Effector CD4-positive, alpha-beta T cell (primary cell): ENCODE data around the gene HCFC1.

Experiments
- DNase-seq: peaks from one replicate; pipeline ENCODE4 v3.0.0-alpha.2; 2020

HCFC1 gene

DNA sequence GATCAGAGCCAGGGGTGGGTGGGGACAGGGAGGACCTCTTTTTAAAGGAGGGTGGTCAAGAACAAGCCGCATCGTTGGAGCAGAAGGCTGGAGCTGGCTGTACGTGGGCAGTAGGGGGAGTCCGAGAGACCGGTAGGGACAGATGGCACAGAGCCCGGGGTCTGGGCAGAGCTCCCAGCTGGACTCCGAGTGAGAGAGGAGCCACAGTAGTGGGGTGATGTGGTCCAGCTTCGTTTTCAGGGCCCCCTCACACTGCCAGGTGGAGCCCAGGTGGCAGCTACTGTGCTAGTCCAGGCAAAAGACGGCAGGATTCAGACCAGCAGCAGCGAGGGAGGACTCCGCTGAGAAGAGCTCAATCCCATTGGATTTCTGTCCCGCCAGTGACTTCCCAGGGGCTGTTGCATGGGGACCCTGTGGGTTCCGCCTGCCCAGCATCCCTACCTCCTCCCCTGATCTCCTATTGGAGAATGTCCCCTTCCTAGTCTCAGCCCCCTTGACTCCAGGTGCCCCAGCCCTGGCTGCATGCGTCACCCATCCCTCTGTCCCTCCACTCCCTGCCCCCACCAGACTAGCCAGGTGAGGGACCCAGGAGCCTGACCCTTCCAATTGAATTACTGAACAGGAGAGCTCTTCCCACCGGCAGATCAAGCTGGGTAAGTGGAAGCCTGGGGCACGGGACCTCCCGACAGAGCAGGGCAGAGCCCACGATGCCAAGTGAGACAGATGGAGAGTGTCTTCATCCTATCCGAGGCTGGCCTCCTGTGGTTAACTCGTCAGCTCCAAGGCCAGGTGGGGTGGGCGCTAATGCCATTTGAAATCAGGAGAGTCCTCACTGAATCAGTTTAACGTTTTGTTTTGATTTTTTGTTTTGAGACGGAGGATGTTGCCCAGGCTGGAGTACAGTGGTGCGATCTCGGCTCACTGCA, 48.4 kb downstream of the HCFC1 start:
- DNase-seq = no peak

DNA sequence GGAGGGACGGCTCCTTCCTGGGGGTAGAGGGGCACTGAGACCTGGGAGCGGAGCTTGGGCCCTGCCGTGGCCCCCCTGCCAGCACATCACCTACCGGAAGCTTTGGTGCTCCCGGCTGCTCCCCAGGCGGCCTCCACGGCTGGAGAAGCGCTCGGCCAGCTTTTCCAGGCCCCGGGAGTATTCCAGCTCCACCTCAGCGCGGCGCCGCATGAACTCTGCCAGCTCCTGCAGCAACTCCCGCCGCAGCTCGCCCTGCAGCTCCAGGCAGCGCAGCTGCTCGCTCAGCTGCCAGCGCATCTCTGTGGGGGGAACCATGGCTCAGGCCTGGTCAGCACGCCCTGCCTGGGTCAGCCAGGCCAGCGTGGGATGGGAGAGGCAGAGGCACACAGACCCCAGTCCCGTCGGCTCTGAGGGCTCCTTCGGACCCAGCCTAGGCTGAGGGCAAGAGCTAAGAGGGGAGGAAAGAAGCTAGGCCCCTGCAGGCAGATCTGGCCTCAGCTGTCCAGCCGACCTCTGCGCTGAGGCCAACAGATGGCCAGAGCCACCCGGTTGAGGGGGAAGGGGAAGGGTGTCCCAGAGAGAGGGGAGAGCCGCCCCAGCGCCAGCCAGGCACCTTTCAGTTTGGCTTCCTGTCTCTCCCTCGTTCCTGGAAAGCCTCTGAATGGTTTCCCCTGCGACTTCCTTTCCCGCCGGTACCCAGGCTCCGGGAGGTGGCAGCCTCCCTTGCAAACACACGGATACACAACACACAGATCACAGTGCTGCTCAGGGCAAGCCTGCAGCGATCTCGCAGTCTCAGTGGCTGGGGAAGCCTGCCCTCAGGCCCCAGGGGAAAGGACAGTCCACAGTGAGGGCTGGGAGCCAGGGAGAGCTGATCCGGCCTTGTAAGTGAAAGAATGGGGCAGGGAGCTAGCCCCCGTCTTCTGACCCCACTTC, 49.8 kb downstream of the HCFC1 start:
- no peak for DNase-seq

DNA sequence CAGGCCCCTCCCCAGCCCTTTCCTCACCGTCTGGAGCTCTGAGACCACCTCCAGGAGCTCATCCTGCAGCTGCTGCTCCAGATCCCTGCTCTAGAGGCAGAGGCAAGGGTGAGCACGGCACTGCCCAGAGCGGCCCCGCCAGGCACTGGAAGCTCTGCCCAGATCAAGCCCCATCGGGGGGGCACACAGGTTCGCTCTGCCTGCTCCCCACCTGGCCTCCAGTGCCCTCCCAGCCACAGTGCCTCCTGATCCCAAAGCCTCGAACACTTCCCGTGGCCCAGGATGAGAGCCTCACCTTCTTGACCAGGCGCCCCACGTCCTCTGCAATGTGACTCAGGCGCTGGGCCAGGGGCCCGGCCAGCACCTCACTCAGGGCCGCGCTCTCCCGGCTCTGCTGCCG, 50.5 kb downstream of the HCFC1 start:
- DNase-seq = no peak

DNA sequence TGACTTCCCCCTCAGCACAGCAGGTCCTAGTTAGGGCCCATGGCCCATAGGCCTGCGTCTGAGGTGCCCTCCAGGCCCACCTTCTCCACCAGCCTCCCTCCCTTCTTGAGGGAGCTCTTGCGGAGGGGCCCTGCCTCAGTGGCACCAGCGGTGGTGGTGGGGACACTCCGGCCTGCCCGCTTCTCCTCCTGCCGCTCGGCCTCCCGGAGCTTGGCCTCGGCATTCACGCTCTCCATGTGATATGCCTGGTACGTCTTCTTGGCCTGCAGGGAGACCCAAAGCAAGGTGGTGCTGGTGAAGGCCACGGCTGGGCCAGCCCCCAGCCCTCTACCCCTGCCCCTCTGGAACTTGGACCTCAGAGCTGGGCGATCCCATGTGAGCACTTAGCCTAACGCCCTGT, 51.1 kb downstream of the HCFC1 start:
- no peak for DNase-seq

DNA sequence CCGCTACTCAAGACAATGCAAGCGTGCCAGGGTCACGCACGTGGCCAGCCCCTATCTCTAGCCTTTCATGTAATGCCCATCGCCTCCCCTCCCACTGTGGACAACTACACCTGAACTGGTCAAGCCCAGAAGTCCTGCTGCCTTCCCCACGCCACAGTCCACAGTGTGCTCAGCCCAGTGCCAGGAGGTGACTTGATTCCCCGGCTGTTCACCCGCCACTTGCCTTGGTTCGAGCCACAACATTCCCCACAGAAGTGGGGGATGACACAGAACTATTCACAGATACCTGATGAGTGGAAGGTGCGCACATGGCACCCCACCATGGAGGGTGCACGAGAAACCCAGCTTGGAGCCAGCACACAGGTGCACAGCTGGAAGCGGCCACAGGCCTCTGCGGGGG, 52.3 kb downstream of the HCFC1 start:
- no peak for DNase-seq

DNA sequence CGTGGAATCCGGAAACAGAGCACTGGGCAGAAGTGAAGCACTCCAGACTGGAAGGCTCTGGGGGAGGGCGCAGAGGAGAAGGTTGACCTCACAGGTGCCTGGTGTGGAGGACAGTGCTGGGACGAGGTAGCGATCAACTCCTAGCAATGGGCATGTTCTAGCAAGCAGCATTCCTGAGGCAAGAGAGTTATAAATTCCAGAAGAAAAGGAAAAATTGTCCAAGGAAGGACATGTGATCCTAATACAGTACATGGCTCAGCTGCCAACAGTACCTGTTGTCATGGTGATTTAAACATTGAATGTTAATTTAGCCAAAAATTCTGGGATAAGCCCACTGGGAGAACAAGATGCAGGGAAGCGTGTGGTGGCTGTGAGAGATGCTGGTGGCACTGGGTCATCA, 53.7 kb downstream of the HCFC1 start:
- DNase-seq = no peak

DNA sequence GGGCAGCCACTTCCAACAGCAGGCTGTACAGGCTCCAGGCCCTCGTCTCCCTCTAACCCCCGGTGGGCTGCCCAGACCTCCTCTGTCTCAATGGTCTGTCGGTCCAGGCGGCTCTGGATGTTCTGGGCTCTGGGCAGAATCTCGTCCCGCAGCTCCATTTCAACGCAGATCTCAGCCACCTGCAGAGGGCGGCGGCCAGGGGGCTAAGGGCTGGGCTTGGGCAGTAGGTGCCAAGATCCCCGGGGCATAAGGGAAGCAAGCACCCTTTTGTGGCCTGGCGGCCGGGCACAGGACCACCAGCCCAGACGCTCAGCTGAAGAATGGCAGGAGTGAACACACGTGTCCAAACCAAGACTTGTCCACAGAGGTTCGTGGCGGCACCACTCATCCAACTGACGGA, 57.9 kb downstream of the HCFC1 start:
- no peak for DNase-seq

DNA sequence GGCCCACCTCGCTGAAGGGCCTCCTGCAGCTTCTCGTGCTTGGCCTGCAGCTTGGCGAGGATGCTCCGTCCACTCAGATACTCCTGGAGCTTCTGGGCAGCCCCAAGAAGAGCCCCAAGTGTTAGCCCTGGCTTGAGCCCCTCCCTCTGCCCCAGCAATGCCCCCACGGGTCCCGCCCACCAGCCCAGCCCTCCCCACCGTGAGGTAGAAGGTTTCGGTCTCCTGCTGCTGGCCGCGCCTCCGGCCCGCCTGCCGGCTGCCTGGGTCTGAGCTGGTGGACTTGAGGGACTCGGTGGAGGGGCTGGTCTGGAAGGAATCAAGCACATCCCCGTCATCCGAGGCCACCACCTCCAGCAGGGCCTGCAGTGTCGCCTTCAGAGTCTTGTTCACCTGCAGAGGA, 58.4 kb downstream of the HCFC1 start:
- DNase-seq = no peak

DNA sequence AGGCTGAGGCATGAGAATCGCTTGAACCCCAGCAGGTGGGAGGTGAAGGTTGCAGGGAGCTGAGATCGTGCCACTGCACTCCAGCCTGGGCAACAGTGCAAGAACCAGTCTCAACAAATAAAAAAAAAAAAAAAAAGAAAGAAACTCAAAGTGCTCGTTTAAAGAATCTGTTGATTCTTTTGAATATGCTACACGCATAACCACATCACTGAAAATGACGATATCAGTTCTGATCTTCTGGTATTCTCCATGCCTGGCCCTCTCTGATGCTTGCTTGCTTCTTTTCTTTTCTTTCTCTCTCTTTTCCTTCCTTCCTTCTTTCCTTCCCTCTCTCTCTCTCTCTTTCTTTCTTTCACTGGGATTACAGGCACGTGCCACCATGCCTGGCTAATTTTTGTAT, 59.8 kb downstream of the HCFC1 start:
- no peak for DNase-seq

DNA sequence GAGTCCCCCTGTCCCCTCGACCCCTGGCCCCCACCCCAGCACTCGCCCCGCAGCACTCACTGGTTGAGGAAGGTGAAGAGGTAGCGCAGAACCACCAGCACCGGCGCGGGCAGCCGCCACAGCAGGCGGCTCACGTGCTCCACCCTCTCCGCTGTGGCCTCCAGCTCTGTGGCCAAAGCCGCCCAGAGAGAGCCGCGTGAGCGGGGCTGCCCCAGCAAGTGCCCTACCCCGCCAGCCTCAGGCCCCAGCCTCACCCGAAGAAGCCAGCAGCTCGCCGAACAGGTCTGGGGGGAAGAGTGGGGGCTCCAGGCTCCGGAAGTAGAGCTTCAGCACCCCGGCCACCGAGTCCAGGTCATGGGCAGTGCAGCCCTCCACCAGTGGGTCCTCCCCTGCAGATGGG, 61.2 kb downstream of the HCFC1 start:
- DNase-seq = no peak

DNA sequence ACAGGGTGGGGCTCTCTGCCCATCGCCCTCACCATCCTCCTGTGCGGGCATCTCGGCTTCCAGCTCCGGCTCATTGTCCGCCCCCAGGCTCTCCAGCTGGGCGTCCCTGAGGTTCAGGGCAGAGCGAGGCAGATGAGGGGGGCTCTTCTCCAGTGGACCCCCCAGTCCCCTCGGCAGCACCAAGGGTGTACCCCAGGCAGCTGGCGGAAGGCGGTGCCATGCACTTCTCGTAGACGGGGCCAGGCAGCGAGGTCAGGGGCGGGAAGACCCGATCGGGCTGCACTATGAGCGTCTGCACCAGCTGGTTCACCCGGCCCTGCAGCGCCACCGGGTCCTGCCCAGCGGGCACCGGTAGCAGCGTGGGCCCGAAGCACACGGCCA, 61.6 kb downstream of the HCFC1 start:
- no peak for DNase-seq

DNA sequence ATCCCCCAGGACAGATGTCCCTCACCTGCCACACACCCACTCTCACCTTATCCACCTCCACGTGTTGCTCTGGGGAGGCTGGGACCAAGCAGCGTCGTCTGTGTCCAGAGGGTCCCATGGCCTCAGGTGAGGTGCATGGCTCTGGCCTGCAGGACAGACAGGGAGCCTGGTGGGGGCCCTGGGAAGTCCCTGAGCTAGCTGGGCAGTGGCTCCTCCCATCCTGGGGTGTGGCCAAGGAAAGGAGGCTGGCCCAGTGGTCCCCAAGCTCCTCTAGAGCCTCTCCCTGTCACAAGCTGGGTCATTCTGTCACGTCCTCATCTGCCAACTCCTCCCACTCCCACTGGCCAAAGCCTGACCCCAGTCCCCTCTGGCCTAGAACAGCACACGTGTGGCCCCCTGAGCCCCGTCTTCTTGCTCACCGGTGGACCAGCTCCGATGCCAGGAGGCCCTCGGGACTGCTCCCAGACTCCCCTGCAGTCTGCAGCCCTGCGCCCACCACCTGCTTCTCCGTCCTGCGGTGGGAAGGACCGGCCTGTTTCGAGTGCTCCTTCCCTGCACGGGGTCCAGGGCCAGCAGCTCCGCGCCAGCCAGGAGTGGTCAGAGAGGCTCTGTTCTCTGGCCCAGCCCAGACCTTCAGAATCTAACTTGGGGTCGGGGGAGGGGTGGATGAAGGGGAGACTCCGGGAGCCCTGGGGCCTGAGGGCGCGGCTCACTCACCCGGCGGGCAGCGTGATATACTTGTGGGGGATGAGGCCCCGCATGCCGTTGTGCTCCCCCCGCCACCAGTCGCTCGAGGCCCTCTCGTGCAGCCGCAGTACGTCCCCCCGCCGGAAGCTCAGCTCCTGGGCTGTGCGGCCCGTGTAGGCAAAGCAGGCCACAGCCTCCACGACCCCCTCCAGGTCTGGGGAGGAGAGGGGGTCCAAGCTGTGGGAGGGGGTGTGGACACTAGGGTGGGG, 62.3 kb downstream of the HCFC1 start:
- no peak for DNase-seq

DNA sequence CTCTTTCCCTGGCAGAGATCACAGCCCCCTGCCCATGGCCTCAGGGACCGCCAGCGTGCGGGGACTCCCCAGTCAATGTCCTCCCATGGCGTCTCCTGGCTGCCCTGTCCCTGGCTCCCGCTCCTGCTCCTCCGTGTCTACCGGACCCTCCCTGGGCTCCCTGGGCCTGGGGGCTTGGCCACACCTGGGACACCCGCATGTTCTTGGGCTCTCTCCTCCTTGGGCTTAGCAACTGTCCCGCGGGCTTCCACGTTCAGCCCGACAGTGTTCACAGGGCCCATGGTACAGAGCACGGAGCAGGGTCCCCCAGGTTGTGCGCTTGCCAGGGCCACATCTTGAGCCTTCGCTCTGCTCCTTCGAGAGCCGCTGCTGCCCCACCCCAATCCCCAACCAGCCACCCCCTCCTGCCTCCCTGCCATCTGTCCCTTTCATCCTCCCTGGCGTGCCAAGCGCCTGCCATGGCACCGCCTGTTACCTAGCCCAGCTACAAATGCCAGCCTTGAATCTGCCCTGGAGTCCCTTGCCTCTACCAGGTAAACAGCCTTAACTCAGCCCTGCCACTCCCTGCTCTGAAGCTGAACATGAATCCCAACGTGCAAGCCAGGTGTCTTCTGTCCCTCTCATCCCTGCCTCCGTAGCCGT, 63.3 kb downstream of the HCFC1 start:
- DNase-seq = no peak

DNA sequence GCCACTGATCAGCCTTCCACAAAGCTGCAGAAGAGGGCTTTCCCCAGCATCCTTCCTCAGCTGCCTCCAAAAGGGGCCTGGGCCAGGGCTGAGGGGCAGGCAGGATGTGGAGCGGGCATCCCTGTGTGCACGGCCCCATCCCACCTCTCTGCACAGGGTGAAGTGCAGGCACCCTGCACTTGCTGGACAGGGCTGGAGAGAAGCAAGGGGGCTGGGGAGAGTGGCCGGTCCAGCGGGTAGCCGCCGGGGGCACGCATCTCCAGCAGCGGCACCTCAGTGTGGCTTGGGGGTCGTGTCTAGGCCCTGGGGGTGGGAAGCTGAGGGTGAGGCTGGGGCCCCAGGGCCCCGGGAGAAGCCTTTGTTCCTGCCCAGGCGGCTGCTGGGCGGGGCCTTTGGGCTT, 64.2 kb downstream of the HCFC1 start:
- no peak for DNase-seq

DNA sequence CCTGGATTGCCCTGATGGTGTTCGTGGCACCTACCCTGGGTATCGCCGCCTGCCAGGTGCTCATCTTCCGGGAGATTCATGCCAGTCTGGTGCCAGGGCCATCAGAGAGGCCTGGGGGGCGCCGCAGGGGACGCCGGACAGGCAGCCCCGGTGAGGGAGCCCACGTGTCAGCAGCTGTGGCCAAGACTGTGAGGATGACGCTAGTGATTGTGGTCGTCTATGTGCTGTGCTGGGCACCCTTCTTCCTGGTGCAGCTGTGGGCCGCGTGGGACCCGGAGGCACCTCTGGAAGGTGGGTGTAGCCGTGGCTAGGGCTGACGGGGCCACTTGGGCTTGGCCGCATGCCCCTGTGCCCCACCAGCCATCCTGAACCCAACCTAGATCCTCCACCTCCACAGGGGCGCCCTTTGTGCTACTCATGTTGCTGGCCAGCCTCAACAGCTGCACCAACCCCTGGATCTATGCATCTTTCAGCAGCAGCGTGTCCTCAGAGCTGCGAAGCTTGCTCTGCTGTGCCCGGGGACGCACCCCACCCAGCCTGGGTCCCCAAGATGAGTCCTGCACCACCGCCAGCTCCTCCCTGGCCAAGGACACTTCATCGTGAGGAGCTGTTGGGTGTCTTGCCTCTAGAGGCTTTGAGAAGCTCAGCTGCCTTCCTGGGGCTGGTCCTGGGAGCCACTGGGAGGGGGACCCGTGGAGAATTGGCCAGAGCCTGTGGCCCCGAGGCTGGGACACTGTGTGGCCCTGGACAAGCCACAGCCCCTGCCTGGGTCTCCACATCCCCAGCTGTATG, 65.3 kb downstream of the HCFC1 start:
- DNase-seq = no peak

DNA sequence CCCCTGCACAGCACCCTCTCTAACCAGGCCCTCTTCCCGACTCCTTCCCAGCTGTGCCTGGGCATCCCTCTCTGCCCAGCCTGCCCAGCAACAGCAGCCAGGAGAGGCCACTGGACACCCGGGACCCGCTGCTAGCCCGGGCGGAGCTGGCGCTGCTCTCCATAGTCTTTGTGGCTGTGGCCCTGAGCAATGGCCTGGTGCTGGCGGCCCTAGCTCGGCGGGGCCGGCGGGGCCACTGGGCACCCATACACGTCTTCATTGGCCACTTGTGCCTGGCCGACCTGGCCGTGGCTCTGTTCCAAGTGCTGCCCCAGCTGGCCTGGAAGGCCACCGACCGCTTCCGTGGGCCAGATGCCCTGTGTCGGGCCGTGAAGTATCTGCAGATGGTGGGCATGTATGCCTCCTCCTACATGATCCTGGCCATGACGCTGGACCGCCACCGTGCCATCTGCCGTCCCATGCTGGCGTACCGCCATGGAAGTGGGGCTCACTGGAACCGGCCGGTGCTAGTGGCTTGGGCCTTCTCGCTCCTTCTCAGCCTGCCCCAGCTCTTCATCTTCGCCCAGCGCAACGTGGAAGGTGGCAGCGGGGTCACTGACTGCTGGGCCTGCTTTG, 66.0 kb downstream of the HCFC1 start:
- DNase-seq = no peak

DNA sequence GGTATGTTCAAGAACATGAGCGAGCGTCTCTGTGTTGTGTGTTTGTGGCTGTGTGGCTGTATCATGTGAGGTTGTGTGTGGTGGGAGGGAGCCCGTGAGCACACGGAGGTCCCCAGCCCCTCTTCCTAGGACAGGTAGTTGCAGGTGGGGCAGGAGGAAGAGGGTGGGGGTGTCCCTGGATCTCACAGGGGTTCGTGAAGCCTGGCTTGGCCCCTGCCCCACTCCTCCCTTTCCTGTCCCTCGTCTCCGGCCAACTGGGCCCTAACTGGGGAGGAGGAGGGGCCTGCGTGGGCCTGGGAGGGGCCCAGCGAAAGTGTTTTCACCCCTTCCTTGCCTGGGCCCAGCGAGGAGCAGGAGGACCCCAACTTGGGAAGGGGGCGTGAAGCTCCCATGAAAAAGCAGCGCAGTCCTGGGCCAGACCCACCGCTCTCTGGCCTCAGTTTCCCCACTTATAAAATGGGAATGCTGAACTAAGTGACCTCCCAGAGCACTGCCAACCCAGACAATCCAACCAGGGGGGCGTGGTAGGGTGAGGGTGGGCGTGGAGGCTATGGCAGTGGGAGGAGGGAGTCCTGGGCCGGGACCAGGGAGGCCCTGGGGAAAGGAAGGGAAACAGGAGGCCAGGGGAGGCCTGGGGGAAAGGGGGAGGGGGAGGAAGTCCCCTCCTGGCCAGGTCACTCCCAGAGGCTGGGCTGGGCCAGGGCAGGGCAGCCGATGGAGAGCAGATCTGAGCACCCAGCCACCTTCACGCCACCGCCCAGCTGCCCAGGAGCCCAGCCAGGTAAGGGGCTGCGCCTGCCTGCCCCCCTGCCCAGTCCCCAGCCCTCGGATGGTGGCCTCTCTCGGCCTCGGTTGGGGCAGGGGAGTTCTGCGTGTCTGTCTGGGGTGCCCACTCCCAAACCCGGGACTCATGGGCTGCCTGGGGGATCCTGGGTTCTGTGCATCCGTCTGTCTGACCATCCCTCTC, 67.3 kb downstream of the HCFC1 start, which contains the start of gene AVPR2:
TSS of gene AVPR2 (plus strand) at position 683 of the 967 bp plus-strand sequence. CDS start 473 bp downstream, outside the sequence.
- DNase-seq = no peak

DNA sequence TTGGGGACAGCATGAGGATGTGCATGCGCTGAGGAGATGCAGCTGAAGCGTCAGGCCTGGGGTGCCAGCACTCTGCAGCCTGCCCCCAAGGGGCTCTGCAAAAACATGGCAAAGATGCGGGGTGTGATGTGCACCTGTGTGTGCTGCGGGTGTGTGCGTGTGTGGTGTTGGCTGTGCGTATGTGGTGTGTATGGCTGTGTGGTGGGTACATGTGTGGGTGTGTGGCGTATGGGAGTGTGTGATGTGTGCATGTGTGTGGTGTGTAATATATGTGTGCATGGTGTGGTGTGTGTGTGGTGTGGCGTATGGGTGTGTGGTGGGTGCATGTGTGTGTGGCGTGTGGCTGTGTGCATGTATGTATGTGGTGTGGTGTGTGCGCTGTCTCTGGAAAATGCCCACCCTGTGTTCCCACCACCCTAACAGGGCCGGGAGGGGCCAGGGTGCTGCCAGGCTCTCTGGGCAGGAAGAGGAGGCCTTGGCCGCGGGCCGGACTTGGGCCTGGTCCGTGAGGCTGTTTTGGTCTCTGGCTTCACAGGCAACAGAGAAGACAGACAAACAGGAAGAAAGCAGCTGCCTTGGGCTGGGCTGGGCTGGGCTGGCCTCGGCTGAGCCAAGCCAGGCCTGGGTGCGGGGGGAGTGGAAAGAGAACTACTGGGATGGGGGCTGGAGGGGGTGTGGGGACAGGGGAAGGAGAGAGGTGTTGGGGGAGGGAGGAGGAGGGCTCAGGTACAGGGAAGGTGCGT, 68.2 kb downstream of the HCFC1 start:
- DNase-seq = no peak

DNA sequence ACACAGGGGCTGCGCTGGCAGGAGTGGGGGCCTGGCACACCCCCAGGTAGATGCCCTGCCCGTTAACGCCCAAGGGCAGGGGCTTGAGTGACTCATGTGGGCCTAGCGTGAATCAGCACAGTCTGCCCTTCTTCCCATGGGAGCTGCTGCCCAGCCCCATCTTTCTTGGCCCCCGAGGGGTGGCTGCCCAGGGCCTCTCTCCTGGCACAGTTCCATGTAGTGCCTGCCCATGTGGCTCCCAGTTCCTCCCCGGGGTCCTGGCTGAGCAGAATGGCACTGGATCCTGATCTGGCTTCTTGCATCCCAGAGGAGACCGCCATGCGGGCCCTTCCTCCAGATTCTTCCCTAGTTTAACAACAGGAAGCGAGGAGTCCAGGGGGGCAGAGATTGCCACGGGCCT, 69.2 kb downstream of the HCFC1 start:
- no peak for DNase-seq
